T-cell (primary cell): Measurements from ENCODE around the gene DNMT3L. TPM values are rescaled to one million over a fixed set of nuclear protein-coding genes. Genes with fewer than 3 reads are reported as not detected.

Experiments used
- ATAC-seq, 4 experiments: fragments of 200-7000 bp in 3 of 4; fragments of 150-1000 bp in 1 of 4; cut with Tn5 transposase; replicated peaks in 1 of 4; 1 replicate in 3 of 4; 2 replicates in 1 of 4; pipeline ENCODE4 v1.10.0; 2021; ENCODE audit warnings: moderate library complexity in 3 of 4, mild to moderate bottlenecking in 2 of 4, moderate number of reproducible peaks in 1 of 4
- CTCF ChIA-PET, 2 donors: fragments of 300-600 bp; sonication (Branson Sonifier 250); formaldehyde crosslinking; loops; one replicate each; lab custom pipeline; 2022; ENCODE audit warnings: antibody characterized with exemption in 2 of 2; lab: Charles Lee
- POLR2A ChIA-PET, 2 donors: fragments of 300-600 bp; sonication (Branson Sonifier 250); formaldehyde crosslinking; loops; one replicate each; lab custom pipeline; 2022; ENCODE audit warnings: antibody characterized with exemption in 2 of 2; lab: Charles Lee
- DNase-seq, 35 experiments: peaks; one replicate each; pipeline versions ENCODE4 v3.0.0 to v3.0.0-alpha.2; 2013 to 2023
- H3K27ac ChIP-seq: one replicate; pipeline ENCODE4 v1.5.1; 2013; ENCODE audit warnings: low read length
- H3K27me3 ChIP-seq, 2 experiments: replicated peaks in 1 of 2; 1 replicate in 1 of 2; 2 replicates in 1 of 2; pipeline versions ENCODE4 v1.6.1 to v1.7.0; 2013; ENCODE audit warnings: low read length in 1 of 2, mixed read lengths in 1 of 2; ENCODE audit not compliant: control insufficient read depth in 2 of 2, insufficient read depth in 2 of 2; ENCODE audit errors: extremely low read depth in 1 of 2
- H3K36me3 ChIP-seq, 2 donors: 1 replicate in 1 of 2; 2 replicates in 1 of 2; pipeline versions ENCODE4 v1.6.1 to v1.7.0; 2013; ENCODE audit warnings: low read length in 1 of 2; ENCODE audit not compliant: control insufficient read depth in 2 of 2, insufficient read depth in 1 of 2; ENCODE audit errors: extremely low read depth in 1 of 2
- H3K4me1 ChIP-seq, 2 experiments: 1 replicate in 1 of 2; 2 replicates in 1 of 2; pipeline versions ENCODE4 v1.6.1 to v1.7.0; 2013; ENCODE audit warnings: low read length in 2 of 2, mixed read lengths in 1 of 2; ENCODE audit not compliant: insufficient read depth in 2 of 2, control insufficient read depth in 1 of 2; ENCODE audit errors: extremely low read depth in 1 of 2
- H3K4me3 ChIP-seq, 2 donors: 1 replicate in 1 of 2; 2 replicates in 1 of 2; pipeline versions ENCODE4 v1.5.1 to v1.7.0; 2013; ENCODE audit warnings: mild to moderate bottlenecking in 2 of 2, low read length in 1 of 2, moderate library complexity in 1 of 2; ENCODE audit not compliant: control insufficient read depth in 1 of 2; ENCODE audit errors: extremely low read depth in 1 of 2
- H3K9me3 ChIP-seq: 2 replicates; pipeline ENCODE4 v1.7.0; 2013
- H3K27ac Mint-ChIP-seq, 2 donors: one replicate each; pipeline ENCODE4 v1.8.0; 2020 to 2021; ENCODE audit warnings: mild to moderate bottlenecking in 2 of 2, mixed read lengths in 2 of 2
- H3K27me3 Mint-ChIP-seq, 2 donors: one replicate each; pipeline ENCODE4 v1.8.0; 2021 to 2022; ENCODE audit warnings: mixed read lengths in 2 of 2
- H3K36me3 Mint-ChIP-seq: one replicate; pipeline ENCODE4 v1.8.0; 2021; ENCODE audit warnings: mixed read lengths
- H3K4me1 Mint-ChIP-seq, 3 donors: one replicate each; pipeline ENCODE4 v1.8.0; 2020 to 2022; ENCODE audit warnings: mixed read lengths in 3 of 3, mild to moderate bottlenecking in 1 of 3
- H3K4me3 Mint-ChIP-seq, 3 donors: one replicate each; pipeline ENCODE4 v1.8.0; 2020 to 2022; ENCODE audit warnings: mild to moderate bottlenecking in 3 of 3, mixed read lengths in 3 of 3, moderate library complexity in 3 of 3
- H3K9me3 Mint-ChIP-seq, 3 donors: one replicate each; pipeline ENCODE4 v1.8.0; 2020 to 2022; ENCODE audit warnings: mixed read lengths in 3 of 3
- WGBS: methylation state at CpG from one replicate; pipeline ENCODE4 v1.1.5; 2013; ENCODE audit warnings: missing lambda C conversion rate; ENCODE audit not compliant: insufficient coverage; 5-methylcytosine and 5-hydroxymethylcytosine counted together
- total RNA-seq, 35 experiments: library from RNA in 6 of 35; stranded (reverse) in 6 of 35; fragments of 120-200 nt in 1 of 35; gene quantifications; one replicate each; pipeline versions ENCODE4 v1.2.1 to v1.2.4 and lab custom pipeline; 2013 to 2026

Gene DNMT3L
- total RNA-seq, 5 donors from 2014 or later (not counting 1 experiment from before 2014, with no cell fraction given): not detected

GRCh38 chr21:44295646-44296045, 33.9 kb upstream of the DNMT3L start:
- peak overlapping the region in 1 of 2 donors; percentile 23 for H3K27ac Mint-ChIP-seq
- Histone ChIP-seq H3K36me3 (no peaks in the 10 kb centered on the region), H3K4me1 (peaks cover 5 to 73% of the 10 kb centered on the region in 2 experiments), H3K4me3 (no peak overlapping the region), H3K27me3 (peaks cover 0 to 7% of the 10 kb centered on the region in 2 experiments), H3K9me3 (no peaks in the 10 kb centered on the region), H3K27ac (no peak overlapping the region)
- peak overlapping the region in 1 of 3 donors; percentile 45 for H3K4me3 Mint-ChIP-seq
- DNase-seq (no peak), ATAC-seq (no peak)
- WGBS: 63% methylated on average over 6 of the region's 10 CpGs
- no peaks in the 10 kb centered on the region for H3K9me3 Mint-ChIP-seq
- H3K36me3 Mint-ChIP-seq: no peaks in the 10 kb centered on the region
- ChIA-PET POLR2A (no interaction called here), CTCF (no interaction called here)
- H3K27me3 Mint-ChIP-seq: no peaks in the 10 kb centered on the region
- H3K4me1 Mint-ChIP-seq: peaks cover 26 to 41% (median 29%) of the 10 kb centered on the region in 3 donors

- Mint-ChIP-seq H3K4me3 (peak overlapping the region in 1 of 3 donors; percentile 45), H3K36me3 (no peaks in the 10 kb centered on the region), H3K27me3 (peaks cover 0 to 1% of the 10 kb centered on the region in 2 donors), H3K9me3 (no peaks in the 10 kb centered on the region), H3K4me1 (peaks cover 31 to 42% (median 31%) of the 10 kb centered on the region in 3 donors), H3K27ac (peak overlapping the region; percentile 23 to 77)
- Histone ChIP-seq H3K27ac (no peak overlapping the region), H3K4me1 (peaks cover 5 to 72% of the 10 kb centered on the region in 2 experiments), H3K27me3 (peaks cover 0 to 7% of the 10 kb centered on the region in 2 experiments), H3K36me3 (no peaks in the 10 kb centered on the region), H3K4me3 (no peak overlapping the region), H3K9me3 (no peaks in the 10 kb centered on the region)
- DNase-seq (no peak), ATAC-seq (no peak)
- WGBS: 79% methylated on average over 14 of the region's 14 CpGs
- CTCF ChIA-PET: interaction anchor here in 1 of 2 donors (0.9 kb wide), 1 partner anchor 77 kb away, joined by 4 read pairs; no protein-coding TSS in a partner anchor
- POLR2A ChIA-PET: no interaction called here
Measured at GRCh38 chr21:44295163-44295573, 33.5 kb upstream of the DNMT3L start.

GRCh38 chr21:44294391-44295162, 32.9 kb upstream of the DNMT3L start:
- Mint-ChIP-seq H3K9me3 (no peaks in the 10 kb centered on the region), H3K36me3 (no peaks in the 10 kb centered on the region), H3K4me3 (peak overlapping the region in 1 of 3 donors; percentile 45), H3K27ac (no peak overlapping the region), H3K27me3 (peaks cover 0 to 3% of the 10 kb centered on the region in 2 donors), H3K4me1 (peaks cover 31 to 42% (median 32%) of the 10 kb centered on the region in 3 donors)
- no peaks in the 10 kb centered on the region for H3K9me3 ChIP-seq
- ATAC-seq: no peak
- WGBS: 91% methylated on average over 5 of the region's 26 CpGs
- POLR2A ChIA-PET: no interaction called here
- DNase-seq: peak in 4 of 35 experiments; percentile 21 to 40 (median 28)
- peaks cover 5 to 71% of the 10 kb centered on the region in 2 experiments for H3K4me1 ChIP-seq
- peaks cover 0 to 7% of the 10 kb centered on the region in 2 experiments for H3K27me3 ChIP-seq
- H3K36me3 ChIP-seq: no peaks in the 10 kb centered on the region
- H3K4me3 ChIP-seq: no peak overlapping the region
- H3K27ac ChIP-seq: peak overlapping the region; percentile 12
- CTCF ChIA-PET: interaction anchor here in 1 of 2 donors (0.9 kb wide), 1 partner anchor 77 kb away, joined by 4 read pairs; no protein-coding TSS in a partner anchor

- no peaks in the 10 kb centered on the region for H3K36me3 Mint-ChIP-seq
- ChIA-PET POLR2A (no interaction called here), CTCF (no interaction called here)
- peak in 28 of 35 experiments; percentile 17 to 56 (median 34) for DNase-seq
- peak; percentile 41 to 60 (median 53) for ATAC-seq
- peak overlapping the region in 1 of 3 donors; percentile 49 for H3K4me3 Mint-ChIP-seq
- H3K27me3 Mint-ChIP-seq: peaks cover 0 to 3% of the 10 kb centered on the region in 2 donors
- H3K36me3 ChIP-seq: no peaks in the 10 kb centered on the region
- no peak overlapping the region for H3K27ac Mint-ChIP-seq
- no peak overlapping the region for H3K27ac ChIP-seq
- peaks cover 0 to 8% of the 10 kb centered on the region in 2 experiments for H3K27me3 ChIP-seq
- 47% methylated on average over 26 of the region's 33 CpGs for WGBS
- H3K4me1 ChIP-seq: peaks cover 5 to 63% of the 10 kb centered on the region in 2 experiments
- no peaks in the 10 kb centered on the region for H3K9me3 ChIP-seq
- H3K9me3 Mint-ChIP-seq: no peaks in the 10 kb centered on the region
- peaks cover 26 to 36% (median 29%) of the 10 kb centered on the region in 3 donors for H3K4me1 Mint-ChIP-seq
- H3K4me3 ChIP-seq: peak overlapping the region in 1 of 2 donors; percentile 15
Measured at GRCh38 chr21:44293551-44294231, 32.0 kb upstream of the DNMT3L start.

GRCh38 chr21:44292812-44293195, 31.1 kb upstream of the DNMT3L start:
- no peak overlapping the region for H3K27ac Mint-ChIP-seq

More at GRCh38 chr21:44292812-44293195, 31.1 kb upstream of the DNMT3L start:
- Histone ChIP-seq H3K4me3 (peak overlapping the region in 1 of 2 donors; percentile 9), H3K4me1 (peaks cover 3 to 58% of the 10 kb centered on the region in 2 experiments), H3K36me3 (no peaks in the 10 kb centered on the region), H3K9me3 (no peaks in the 10 kb centered on the region), H3K27ac (no peak overlapping the region), H3K27me3 (peaks cover 0 to 15% of the 10 kb centered on the region in 2 experiments)
- ChIA-PET POLR2A (no interaction called here), CTCF (no interaction called here)
- Mint-ChIP-seq H3K9me3 (no peaks in the 10 kb centered on the region), H3K4me3 (peak overlapping the region in 1 of 3 donors; percentile 49), H3K36me3 (no peaks in the 10 kb centered on the region), H3K4me1 (peaks cover 17 to 28% (median 20%) of the 10 kb centered on the region in 3 donors), H3K27me3 (peaks cover 0 to 8% of the 10 kb centered on the region in 2 donors)
- DNase-seq (no peak), ATAC-seq (no peak)
- 92% methylated on average over 8 of the region's 15 CpGs for WGBS
